Parathyroid adenoma (tissue), 2 donors: ENCODE results near the gene NR2F2.

Experiments
- H2AFZ ChIP-seq: fragments of 300-600 bp; sonication (generic); one replicate; pipeline ENCODE4 v1.7.0; 2017; ENCODE audit warnings: antibody characterized with exemption, mild to moderate bottlenecking
- H3K27ac ChIP-seq: fragments of 300-600 bp; sonication (generic); one replicate; pipeline ENCODE4 v1.7.0; 2017
- H3K27me3 ChIP-seq: fragments of 300-600 bp; sonication (generic); one replicate; pipeline ENCODE4 v1.7.0; 2017; ENCODE audit warnings: low read length; ENCODE audit not compliant: control insufficient read depth, insufficient read depth
- H3K36me3 ChIP-seq: fragments of 300-600 bp; sonication (generic); one replicate; pipeline ENCODE4 v1.7.0; 2017; ENCODE audit warnings: low read length; ENCODE audit not compliant: control insufficient read depth, insufficient read depth
- H3K4me1 ChIP-seq: fragments of 300-600 bp; sonication (generic); one replicate; pipeline ENCODE4 v1.7.0; 2017; ENCODE audit warnings: control low read depth
- H3K4me2 ChIP-seq: fragments of 300-600 bp; sonication (generic); one replicate; pipeline ENCODE4 v1.7.0; 2017; ENCODE audit warnings: low read length
- H3K4me3 ChIP-seq: fragments of 300-600 bp; sonication (generic); one replicate; pipeline ENCODE4 v1.7.0; 2017; ENCODE audit warnings: low read depth, low read length
- H3K79me2 ChIP-seq: fragments of 300-600 bp; sonication (generic); one replicate; pipeline ENCODE4 v1.7.0; 2017; ENCODE audit warnings: control low read depth
- H3K9ac ChIP-seq: fragments of 300-600 bp; sonication (generic); one replicate; pipeline ENCODE4 v1.7.0; 2017; ENCODE audit warnings: mild to moderate bottlenecking
- H3K9me3 ChIP-seq: fragments of 300-600 bp; sonication (generic); one replicate; pipeline ENCODE4 v1.7.0; 2017; ENCODE audit warnings: low read length; ENCODE audit not compliant: control insufficient read depth
- TF ChIP-seq, protein P1 (sequence below): fragments of 300-600 bp; sonication (generic); IDR thresholded peaks from one replicate; pipeline ENCODE4 v1.7.0; 2017; ENCODE audit warnings: antibody characterized with exemption, mild to moderate bottlenecking
- donor health status: primary hyperparathyroidism.

NR2F2 gene

DNA sequence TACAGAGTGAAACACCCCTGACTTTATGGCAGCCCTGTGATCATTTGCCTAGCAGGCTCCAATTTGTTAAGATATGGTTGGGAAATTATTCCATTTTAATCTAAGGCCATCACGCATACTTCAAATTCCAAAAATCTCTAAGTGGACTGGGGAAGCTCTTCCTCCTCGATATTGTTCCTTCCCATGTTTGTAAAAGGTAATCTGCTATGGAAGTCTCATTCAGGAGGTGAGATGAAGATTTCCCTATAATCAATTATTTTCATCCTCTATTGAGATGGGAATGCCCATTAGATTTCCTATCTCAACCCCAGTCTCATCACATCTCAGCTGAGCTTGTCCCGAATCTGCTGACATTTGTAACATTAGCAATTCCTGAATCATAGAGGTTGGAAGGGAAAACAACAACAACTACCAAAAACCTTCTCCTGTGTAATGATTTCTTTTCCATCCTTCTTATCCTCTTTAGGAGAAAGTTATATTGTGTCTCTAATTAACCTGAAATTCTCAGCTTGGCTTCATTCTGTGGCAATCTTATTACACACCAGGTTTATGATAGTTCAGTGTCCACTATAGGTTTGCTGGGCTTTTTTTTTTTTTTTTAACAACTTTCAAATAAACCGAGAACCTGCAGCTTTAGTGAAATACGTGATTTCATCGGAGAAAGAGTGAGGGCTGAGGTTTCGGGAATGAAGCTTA, 2.2 kb upstream of the NR2F2 start:
- Histone ChIP-seq H3K4me3 (peak overlapping the region; percentile 82), H3K9ac (no peak overlapping the region), H3K27ac (peak overlapping the region; percentile 97), H2AFZ (peak overlapping the region; percentile 20), H3K4me1 (no peaks in the 10 kb centered on the region), H3K9me3 (no peaks in the 10 kb centered on the region), H3K4me2 (peak overlapping the region; percentile 37), H3K79me2 (peaks cover 14% of the 10 kb centered on the region), H3K27me3 (no peaks in the 10 kb centered on the region), H3K36me3 (no peaks in the 10 kb centered on the region)
- TF ChIP-seq, protein P1, sequence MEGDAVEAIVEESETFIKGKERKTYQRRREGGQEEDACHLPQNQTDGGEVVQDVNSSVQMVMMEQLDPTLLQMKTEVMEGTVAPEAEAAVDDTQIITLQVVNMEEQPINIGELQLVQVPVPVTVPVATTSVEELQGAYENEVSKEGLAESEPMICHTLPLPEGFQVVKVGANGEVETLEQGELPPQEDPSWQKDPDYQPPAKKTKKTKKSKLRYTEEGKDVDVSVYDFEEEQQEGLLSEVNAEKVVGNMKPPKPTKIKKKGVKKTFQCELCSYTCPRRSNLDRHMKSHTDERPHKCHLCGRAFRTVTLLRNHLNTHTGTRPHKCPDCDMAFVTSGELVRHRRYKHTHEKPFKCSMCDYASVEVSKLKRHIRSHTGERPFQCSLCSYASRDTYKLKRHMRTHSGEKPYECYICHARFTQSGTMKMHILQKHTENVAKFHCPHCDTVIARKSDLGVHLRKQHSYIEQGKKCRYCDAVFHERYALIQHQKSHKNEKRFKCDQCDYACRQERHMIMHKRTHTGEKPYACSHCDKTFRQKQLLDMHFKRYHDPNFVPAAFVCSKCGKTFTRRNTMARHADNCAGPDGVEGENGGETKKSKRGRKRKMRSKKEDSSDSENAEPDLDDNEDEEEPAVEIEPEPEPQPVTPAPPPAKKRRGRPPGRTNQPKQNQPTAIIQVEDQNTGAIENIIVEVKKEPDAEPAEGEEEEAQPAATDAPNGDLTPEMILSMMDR: no peak

DNA sequence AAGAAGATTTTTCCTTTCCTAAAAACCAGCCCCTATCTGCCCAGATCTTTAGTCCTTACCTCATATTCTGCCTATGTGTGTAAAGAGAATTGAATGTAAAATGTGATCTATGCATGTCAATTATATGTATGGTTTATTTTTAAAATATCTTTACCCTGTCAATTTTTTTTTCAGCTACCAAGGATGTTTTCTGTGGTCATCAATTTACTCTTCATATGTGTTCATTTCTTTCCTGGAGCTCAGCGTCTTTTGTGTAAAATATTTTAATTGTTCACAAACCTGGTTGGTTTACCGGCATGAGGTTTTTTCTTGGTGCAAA, 1.7 kb upstream of the NR2F2 start:
- H3K27ac ChIP-seq: peak overlapping the region; percentile 97
- H3K4me3 ChIP-seq: peak overlapping the region; percentile 82
- peaks cover 17% of the 10 kb centered on the region for H3K79me2 ChIP-seq
- no peak overlapping the region for H2AFZ ChIP-seq
- H3K4me2 ChIP-seq: peak overlapping the region; percentile 37
- H3K9me3 ChIP-seq: no peaks in the 10 kb centered on the region
- H3K4me1 ChIP-seq: no peaks in the 10 kb centered on the region
- H3K36me3 ChIP-seq: no peaks in the 10 kb centered on the region
- H3K9ac ChIP-seq: no peak overlapping the region
- TF ChIP-seq, protein P1: no peak
- no peaks in the 10 kb centered on the region for H3K27me3 ChIP-seq

DNA sequence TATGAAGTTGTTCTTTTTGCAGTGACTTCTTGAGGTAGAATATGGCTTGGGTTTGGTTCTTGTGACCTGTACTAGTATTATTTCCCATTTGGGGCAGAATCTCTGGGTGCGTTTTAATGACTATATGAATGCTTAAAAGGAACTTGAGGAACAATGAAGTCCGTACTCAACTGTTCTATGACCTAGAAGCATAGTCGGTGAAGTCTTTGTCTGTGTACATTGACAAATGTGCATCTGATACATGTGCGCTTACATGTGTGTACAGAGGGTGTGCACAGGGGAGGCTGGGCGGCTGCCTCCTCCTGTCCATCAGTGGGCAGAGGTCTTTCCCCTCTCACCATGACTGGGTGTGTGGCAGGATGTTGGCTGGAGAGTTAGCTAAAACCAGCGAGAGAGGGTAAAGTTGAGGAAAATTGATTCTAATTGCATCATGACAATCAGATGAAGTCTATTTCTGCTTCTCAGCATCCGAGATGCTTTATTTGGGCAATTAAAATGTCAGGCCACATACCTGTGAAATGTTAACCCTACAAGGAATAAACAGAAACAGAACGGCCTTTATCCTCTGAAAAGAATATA, 1.0 kb upstream of the NR2F2 start:
- H3K27me3 ChIP-seq: no peaks in the 10 kb centered on the region

DNA sequence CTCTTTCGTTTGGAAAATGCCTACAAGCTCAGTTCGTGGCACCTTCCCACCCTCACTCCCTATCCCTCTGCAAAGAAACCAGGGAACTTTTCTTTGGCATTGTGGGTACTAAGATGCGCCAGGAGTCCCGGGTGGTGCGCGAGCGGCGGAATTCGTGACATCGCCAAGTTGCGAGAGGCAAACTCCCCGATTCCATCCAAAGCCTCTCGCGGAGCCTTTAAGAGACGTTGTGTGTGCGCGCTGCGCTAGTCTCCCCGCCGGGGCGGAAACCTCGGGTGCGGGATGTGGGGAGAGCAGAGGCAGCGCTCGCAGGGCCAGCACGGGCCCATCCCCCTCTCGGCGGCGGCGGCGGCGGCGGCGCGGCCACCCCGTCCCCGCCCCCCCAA, 443 bp upstream of the NR2F2 start:
- no peaks in the 10 kb centered on the region for H3K27me3 ChIP-seq
- H3K9ac ChIP-seq: peak overlapping the region; percentile 53
- H3K9me3 ChIP-seq: no peaks in the 10 kb centered on the region
- peaks cover 29% of the 10 kb centered on the region for H3K79me2 ChIP-seq
- peak overlapping the region; percentile 73 for H3K4me3 ChIP-seq
- H3K4me2 ChIP-seq: peak overlapping the region; percentile 87
- TF ChIP-seq, protein P1: no peak
- peak overlapping the region; percentile 78 for H2AFZ ChIP-seq
- H3K36me3 ChIP-seq: no peaks in the 10 kb centered on the region
- peak overlapping the region; percentile 97 for H3K27ac ChIP-seq
- H3K4me1 ChIP-seq: no peaks in the 10 kb centered on the region

More for the DNA sequence above, 1.0 kb upstream of the NR2F2 start:
- Histone ChIP-seq H3K9me3 (no peaks in the 10 kb centered on the region), H3K4me2 (peak overlapping the region; percentile 87), H3K36me3 (no peaks in the 10 kb centered on the region), H3K4me3 (peak overlapping the region; percentile 73), H2AFZ (peak overlapping the region; percentile 78), H3K9ac (peak overlapping the region; percentile 53), H3K79me2 (peaks cover 23% of the 10 kb centered on the region), H3K27ac (peak overlapping the region; percentile 97), H3K4me1 (no peaks in the 10 kb centered on the region)
- TF ChIP-seq, protein P1: no peak
